ENCODE measurements around the gene TPH2.

GRCh38 chr12:71958993-71959578 is 20.4 kb downstream of the TPH2 start:
- TF ChIP-seq, protein P1, sequence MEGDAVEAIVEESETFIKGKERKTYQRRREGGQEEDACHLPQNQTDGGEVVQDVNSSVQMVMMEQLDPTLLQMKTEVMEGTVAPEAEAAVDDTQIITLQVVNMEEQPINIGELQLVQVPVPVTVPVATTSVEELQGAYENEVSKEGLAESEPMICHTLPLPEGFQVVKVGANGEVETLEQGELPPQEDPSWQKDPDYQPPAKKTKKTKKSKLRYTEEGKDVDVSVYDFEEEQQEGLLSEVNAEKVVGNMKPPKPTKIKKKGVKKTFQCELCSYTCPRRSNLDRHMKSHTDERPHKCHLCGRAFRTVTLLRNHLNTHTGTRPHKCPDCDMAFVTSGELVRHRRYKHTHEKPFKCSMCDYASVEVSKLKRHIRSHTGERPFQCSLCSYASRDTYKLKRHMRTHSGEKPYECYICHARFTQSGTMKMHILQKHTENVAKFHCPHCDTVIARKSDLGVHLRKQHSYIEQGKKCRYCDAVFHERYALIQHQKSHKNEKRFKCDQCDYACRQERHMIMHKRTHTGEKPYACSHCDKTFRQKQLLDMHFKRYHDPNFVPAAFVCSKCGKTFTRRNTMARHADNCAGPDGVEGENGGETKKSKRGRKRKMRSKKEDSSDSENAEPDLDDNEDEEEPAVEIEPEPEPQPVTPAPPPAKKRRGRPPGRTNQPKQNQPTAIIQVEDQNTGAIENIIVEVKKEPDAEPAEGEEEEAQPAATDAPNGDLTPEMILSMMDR (conservative IDR thresholded peaks at IDR 0.05; ENCODE audit: low read depth, low read length): no peak
- TF ChIP-seq CEBPB (IDR thresholded peaks at IDR 0.05; ENCODE audit: low read depth, low read length) (no peak), POLR2A (IDR thresholded peaks at IDR 0.05; ENCODE audit: low read depth, low read length) (no peak), RCOR1 (IDR thresholded peaks at IDR 0.05; ENCODE audit: insufficient replicate concordance, low read length) (no peak), CHD1 (IDR thresholded peaks at IDR 0.05; ENCODE audit: low read depth, low read length) (no peak), SMC3 (IDR thresholded peaks at IDR 0.05; ENCODE audit: low read depth, low read length) (no peak), RAD21 (IDR thresholded peaks at IDR 0.05; ENCODE audit: low read length) (no peak), USF2 (IDR thresholded peaks at IDR 0.05; ENCODE audit: low read depth, low read length) (no peak), MAZ (IDR thresholded peaks at IDR 0.05; ENCODE audit: borderline replicate concordance, low read depth, low read length) (no peak), RFX5 (IDR thresholded peaks at IDR 0.05; ENCODE audit: low read depth, low read length) (no peak), FOS (IDR thresholded peaks at IDR 0.05; ENCODE audit: low read depth, low read length) (no peak), NFE2L2 (IDR thresholded peaks at IDR 0.05; ENCODE audit: low read depth, low read length) (no peak), MXI1 (IDR thresholded peaks at IDR 0.05; ENCODE audit: borderline replicate concordance, low read depth, low read length) (no peak)
- TF ChIP-seq, protein P2, sequence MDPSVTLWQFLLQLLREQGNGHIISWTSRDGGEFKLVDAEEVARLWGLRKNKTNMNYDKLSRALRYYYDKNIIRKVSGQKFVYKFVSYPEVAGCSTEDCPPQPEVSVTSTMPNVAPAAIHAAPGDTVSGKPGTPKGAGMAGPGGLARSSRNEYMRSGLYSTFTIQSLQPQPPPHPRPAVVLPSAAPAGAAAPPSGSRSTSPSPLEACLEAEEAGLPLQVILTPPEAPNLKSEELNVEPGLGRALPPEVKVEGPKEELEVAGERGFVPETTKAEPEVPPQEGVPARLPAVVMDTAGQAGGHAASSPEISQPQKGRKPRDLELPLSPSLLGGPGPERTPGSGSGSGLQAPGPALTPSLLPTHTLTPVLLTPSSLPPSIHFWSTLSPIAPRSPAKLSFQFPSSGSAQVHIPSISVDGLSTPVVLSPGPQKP (IDR thresholded peaks at IDR 0.05; ENCODE audit: borderline replicate concordance, low read depth, low read length): no peak
